GM18951 (cell line): ENCODE data around the gene GCNA.

Source experiments
- POLR2A ChIP-seq: IDR thresholded peaks from 4 replicates; pipeline ENCODE4 v1.6.1; 2011; ENCODE audit warnings: mild to moderate bottlenecking; ENCODE audit not compliant: insufficient read length, insufficient read depth; ENCODE audit errors: extremely low read depth
- in situ Hi-C: fragments of 300-500 bp; cut with MboI; formaldehyde crosslinking; loops from one replicate; pipeline ENCODE4 v1.12.0; 2022; ENCODE audit warnings: low sequenced_read_pairs, mixed read lengths, inconsistent platforms; ENCODE audit not compliant: unreplicated experiment

Gene GCNA

GRCh38 chrX:71616672-71617529 is 38.7 kb downstream of the GCNA start:
- in situ Hi-C loops = no loop called here

DNA sequence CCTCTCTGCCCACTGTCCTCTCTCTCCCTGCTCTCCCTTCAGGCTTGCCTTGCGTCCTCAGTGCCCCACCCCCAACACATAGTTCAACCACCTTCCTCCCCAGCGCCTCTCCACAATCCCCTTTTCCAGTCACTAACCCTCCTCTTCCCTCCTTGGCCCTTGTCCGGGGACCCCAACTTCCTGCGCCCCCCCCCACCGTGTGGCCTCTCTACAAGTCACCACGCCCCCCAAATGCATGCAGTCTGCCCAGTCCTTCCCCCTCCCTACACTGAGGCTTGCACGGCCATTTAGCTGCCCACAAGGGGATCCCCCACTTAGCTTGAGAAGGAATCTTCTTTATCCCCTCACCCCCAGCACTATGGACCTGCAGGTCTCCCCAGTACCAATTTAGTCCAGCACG is 39.5 kb downstream of the GCNA start:
- no peak for TF ChIP-seq POLR2A
- in situ Hi-C loops = no loop called here

More at GRCh38 chrX:71616672-71617529, 38.7 kb downstream of the GCNA start:
- no peak for TF ChIP-seq POLR2A

DNA sequence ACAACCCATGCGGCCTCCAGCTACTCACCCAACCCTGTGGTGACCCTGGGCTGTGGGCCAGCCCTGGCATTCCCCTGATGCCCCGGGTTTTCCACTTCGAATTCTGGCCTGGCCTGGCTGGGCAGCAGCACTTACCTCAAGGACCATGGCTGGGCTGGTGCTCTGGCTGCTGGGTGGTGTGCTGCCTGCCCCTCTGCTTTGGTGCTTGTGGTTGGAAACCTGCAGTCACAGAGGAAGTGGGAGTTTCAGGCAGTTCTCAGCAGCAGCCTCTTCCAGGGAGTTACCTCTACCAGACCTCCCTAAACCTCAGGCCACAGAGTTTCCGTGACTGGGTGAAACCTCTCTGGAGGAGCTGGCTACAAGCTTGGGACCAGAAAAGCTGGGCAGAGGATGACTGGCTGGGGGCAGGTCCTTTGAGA is 40.1 kb downstream of the GCNA start, which contains the start of gene CXCR3:
CXCR3 (minus strand) TSS at position 209 of the 419 bp plus-strand sequence; CDS start at position 147, 62 bp downstream.
- peak; percentile 53 for TF ChIP-seq POLR2A
- in situ Hi-C loops = no loop called here

DNA sequence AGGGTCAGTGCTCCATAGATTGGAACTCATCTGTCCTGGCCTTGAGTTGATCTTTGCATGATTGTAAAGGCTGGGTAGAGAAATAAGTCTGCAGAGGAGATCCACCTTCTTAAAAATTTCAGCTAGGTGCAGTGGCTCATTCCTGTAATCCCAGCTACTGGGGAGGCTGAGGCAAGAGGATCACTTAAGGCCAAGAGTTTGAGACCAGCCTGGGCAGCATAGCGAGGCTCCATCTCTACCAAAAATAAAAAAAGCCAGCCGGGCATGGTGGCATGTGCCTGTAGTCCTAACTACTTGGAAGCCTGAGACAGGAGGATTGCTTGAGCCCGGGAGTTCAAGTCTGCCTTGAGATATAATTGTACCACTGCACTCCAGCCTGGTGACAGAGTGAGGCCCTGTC is 40.5 kb downstream of the GCNA start:
- in situ Hi-C loops = no loop called here
- no peak for TF ChIP-seq POLR2A

GRCh38 chrX:71619193-71619592 is 41.0 kb downstream of the GCNA start:
- in situ Hi-C loops = no loop called here
- TF ChIP-seq POLR2A = no peak

DNA sequence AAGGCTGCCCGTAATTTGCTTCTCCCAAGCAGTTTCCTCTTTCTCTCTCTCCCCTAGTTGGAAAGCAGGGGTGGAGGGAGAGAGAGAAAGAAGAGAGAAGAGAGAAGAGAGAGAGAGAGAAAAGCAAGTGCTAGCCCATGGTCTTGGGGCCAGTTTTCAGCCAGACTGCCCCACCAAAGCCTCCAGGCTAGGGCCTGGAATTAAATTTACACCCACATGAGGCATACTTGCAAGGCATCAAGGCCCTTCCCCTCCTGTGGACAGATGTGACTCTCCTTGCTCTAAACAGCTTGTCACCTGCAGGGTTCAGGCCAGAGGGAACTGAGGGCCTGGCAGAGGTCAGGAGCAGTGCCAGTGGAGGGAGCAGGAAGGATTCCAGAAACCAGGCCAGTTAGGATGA is 41.7 kb downstream of the GCNA start:
- TF ChIP-seq POLR2A = no peak
- in situ Hi-C loops = no loop called here

- in situ Hi-C loops = no loop called here
Measured at GRCh38 chrX:71621603-71622002, 43.4 kb downstream of the GCNA start.

GRCh38 chrX:71622032-71622575 is 43.9 kb downstream of the GCNA start:
- in situ Hi-C loops = no loop called here
- TF ChIP-seq POLR2A = no peak

More at GRCh38 chrX:71621603-71622002, 43.4 kb downstream of the GCNA start:
- TF ChIP-seq POLR2A = no peak

- in situ Hi-C loops = no loop called here
- TF ChIP-seq POLR2A = peak; percentile 55
Measured at GRCh38 chrX:71622576-71623450, 44.6 kb downstream of the GCNA start.

DNA sequence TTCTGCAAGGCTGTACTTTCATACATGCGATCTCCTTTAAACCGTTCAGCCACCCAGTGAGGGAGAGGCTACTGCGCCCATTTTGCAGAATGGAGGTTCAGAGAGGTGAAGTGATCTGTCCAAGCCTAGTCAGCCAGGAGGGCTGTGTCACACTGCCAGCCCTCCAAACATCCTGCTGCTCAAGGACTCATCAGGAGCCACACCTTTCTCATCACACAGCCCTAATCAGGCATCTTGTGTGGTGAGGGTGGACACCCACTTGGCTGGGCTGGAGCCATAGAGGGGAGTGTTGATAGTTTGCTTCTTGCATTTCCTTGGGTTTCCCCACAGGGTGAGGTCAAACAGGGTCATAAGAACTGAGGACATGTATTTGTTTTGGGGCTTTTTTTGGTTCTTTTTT is 45.5 kb downstream of the GCNA start:
- in situ Hi-C loops = no loop called here
- no peak for TF ChIP-seq POLR2A

- TF ChIP-seq POLR2A = no peak
- in situ Hi-C loops = no loop called here
Measured at GRCh38 chrX:71625471-71625870, 47.2 kb downstream of the GCNA start.

GRCh38 chrX:71626576-71626975 is 48.3 kb downstream of the GCNA start:
- TF ChIP-seq POLR2A = no peak

GRCh38 chrX:71627588-71628404 is 49.6 kb downstream of the GCNA start:
- no peak for TF ChIP-seq POLR2A
- in situ Hi-C loops = no loop called here

More at GRCh38 chrX:71626576-71626975, 48.3 kb downstream of the GCNA start:
- in situ Hi-C loops = no loop called here

GRCh38 chrX:71629467-71629866 is 51.2 kb downstream of the GCNA start:
- no peak for TF ChIP-seq POLR2A
- in situ Hi-C loops = no loop called here
